22Rv1 (cell line): ENCODE measurements around the gene TRAF7.

Source experiments
- H3K27ac ChIP-seq: fragments of 450-650 bp; 2 replicates; pipeline ENCODE4 v1.5.1; 2017
- CTCF ChIP-seq: fragments of 450-650 bp; IDR thresholded peaks from 2 replicates; pipeline ENCODE4 v1.5.1; 2017; ENCODE audit warnings: mild to moderate bottlenecking
- ZFX ChIP-seq: fragments of 450-650 bp; IDR thresholded peaks from 2 replicates; pipeline ENCODE4 v1.6.1; 2017; ENCODE audit warnings: antibody characterized with exemption, borderline replicate concordance

TRAF7 gene

DNA sequence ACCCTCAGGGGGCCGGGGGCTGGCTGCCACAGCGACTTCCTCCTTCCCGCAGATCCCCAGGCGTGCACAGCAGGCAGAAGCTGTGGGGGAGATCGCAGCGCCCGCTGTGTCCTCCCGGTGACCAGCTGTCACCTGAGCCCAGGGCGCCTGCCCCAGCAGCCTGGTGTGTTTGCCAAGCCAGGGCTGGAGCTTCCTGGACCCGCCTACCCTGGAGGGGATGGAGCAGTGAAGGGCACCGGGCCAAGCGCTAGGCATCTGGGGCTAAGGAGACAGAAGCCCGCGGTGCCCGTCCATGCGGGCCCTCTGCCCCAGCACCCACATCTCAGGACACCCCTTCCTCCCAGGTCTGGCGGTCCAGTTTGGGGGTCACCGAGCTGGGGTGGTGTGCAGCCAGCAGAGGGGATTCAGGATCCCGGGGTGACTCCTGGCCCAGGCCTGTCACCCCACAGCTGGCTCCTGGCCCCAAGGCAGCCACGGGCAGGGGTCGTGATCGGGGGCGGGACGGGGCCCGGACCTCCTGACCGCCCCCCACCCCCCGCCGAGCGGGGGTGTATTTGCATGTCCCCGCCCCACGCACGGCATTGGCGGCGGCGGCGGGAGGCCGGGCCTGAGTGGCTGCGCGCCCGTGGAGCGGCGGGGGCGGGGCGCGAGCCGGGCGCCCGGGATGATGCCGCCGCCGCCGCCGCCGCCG, 7.5 kb upstream of the TRAF7 start, which contains the start of gene RAB26:
Gene RAB26 (plus strand): TSS at position 645 of the 691 bp plus-strand sequence. CDS start 159 bp downstream, outside the sequence.
- peak within 1 kb of the TSS; percentile 94 for H3K27ac ChIP-seq
- TF ChIP-seq ZFX (no peak), CTCF (no peak)

- no peak for TF ChIP-seq ZFX
- peak; percentile 42 for TF ChIP-seq CTCF
Measured at GRCh38 chr16:2148714-2149629, 6.6 kb upstream of the TRAF7 start.

GRCh38 chr16:2149630-2150417, 5.8 kb upstream of the TRAF7 start:
- H3K27ac ChIP-seq: peak overlapping the region; percentile 94
- TF ChIP-seq ZFX (no peak), CTCF (no peak)

More at GRCh38 chr16:2148714-2149629, 6.6 kb upstream of the TRAF7 start:
- H3K27ac ChIP-seq: peak overlapping the region; percentile 94

DNA sequence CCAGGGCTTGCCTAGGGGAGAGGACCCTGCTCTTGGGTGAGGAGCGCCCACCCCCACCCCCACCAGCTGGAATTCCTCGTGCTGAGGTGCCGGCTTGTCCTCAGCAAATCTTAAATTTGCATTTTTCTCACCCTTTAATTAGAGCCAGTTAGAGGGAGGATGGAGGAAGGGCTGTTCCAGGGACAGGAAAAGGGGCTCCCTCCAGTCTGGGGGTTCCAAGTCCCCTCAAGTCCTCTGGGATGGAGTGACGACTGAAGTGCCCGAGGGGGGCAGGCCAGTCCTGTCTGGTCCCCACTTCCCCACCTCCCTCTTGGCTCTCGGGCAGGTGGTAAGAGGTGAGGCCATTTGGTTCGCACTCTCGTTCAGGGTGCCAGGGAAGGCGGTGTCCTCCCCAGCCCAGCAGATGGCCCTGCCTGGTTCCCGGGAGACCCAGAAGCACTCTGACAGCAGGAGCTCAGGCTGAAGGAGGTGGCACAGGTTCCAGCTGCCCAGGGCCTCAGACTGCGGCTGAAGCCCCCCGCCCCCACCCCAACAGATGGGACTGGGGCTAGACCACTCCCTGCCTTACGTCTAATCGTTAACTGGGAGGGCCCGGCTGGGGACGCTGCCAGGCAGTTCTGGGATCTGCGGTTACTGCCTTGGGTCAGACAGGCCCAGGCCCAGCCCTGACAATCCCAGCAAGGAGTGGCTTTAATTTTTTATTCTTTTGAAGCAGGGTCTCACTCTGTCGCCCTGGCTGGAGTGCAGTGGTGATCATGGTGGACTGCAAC, 5.0 kb upstream of the TRAF7 start:
- TF ChIP-seq CTCF: no peak
- TF ChIP-seq ZFX: no peak
- H3K27ac ChIP-seq: peak overlapping the region; percentile 94

DNA sequence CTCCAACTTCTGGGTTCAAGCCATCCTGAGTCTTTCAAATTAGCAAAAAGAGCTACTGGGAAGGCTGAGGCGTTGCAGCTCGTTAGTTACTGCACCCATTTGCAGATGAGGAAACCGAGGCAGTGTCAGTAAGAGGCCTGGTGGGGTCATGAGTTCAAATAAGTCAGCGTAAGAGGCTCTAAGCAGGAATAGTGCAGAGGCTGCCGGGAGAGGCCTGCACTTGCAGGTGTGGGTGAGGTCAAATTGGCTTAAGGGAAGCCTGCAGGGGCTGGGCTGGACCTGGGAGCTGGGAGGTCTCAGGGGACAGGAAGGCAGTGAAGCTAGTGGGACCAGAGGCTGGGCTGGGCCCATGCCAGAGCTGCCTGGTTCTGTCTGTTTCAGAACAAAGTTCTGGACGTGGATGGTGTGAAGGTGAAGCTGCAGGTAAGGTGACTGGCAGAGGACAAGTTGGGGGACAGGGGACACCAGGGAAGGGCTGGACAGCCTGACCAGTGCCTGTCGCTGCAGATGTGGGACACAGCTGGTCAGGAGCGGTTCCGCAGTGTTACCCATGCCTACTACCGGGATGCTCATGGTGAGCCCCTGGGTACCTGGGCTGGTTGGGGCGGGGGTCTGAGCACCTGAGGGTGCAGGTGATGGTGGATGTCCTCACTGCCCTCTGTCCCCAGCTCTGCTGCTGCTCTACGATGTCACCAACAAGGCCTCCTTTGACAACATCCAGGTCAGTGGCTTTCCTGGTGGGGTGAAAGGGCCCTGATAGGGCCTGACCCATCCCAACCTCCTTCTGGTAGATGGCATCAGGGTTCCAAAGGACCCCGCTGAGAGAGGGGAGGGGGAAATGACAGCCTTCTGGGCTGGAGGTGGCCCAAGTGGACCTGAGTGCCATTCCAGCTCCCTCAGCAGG, 4.1 kb upstream of the TRAF7 start:
- TF ChIP-seq CTCF (no peak), ZFX (no peak)

More for the DNA sequence above, 4.1 kb upstream of the TRAF7 start:
- peak overlapping the region; percentile 94 for H3K27ac ChIP-seq
